Measurements from ENCODE around the gene PDCD1. TPM values are rescaled to one million over a fixed set of nuclear protein-coding genes. Genes with fewer than 3 reads are reported as not detected.

PDCD1 gene
- total RNA-seq, 1 donor from 2014 or later, result not detected

GRCh38 chr2:241871538-241872312 is 13.0 kb upstream of the PDCD1 start:
- no peak for FAIRE-seq
- no peaks in the 10 kb centered on the region for H3K36me3 ChIP-seq (ENCODE audit: control insufficient read depth, insufficient read depth, low read length)
- DNase-seq (ENCODE audit: low read depth), result no peak
- no peak overlapping the region for H3K4me3 ChIP-seq (ENCODE audit: low read depth, low read length)
- H3K27me3 ChIP-seq (ENCODE audit: control insufficient read depth, insufficient read depth, low read length), result no peaks in the 10 kb centered on the region
- TF ChIP-seq CTCF (IDR thresholded peaks at IDR 0.05; ENCODE audit: insufficient read depth, low read length, severe bottlenecking), result no peak

GRCh38 chr2:241870611-241871537 is 12.2 kb upstream of the PDCD1 start:
- FAIRE-seq, result no peak

GRCh38 chr2:241870081-241870541 is 11.4 kb upstream of the PDCD1 start:
- no peak for TF ChIP-seq CTCF (IDR thresholded peaks at IDR 0.05; ENCODE audit: insufficient read depth, low read length, severe bottlenecking)
- Histone ChIP-seq H3K27me3 (ENCODE audit: control insufficient read depth, insufficient read depth, low read length) (peaks cover 10% of the 10 kb centered on the region), H3K36me3 (ENCODE audit: control insufficient read depth, insufficient read depth, low read length) (no peaks in the 10 kb centered on the region), H3K4me3 (ENCODE audit: low read depth, low read length) (no peak overlapping the region)
- DNase-seq (ENCODE audit: low read depth) (no peak), FAIRE-seq (no peak)

More at GRCh38 chr2:241870611-241871537, 12.2 kb upstream of the PDCD1 start:
- peaks cover 3% of the 10 kb centered on the region for H3K27me3 ChIP-seq (ENCODE audit: control insufficient read depth, insufficient read depth, low read length)
- H3K36me3 ChIP-seq (ENCODE audit: control insufficient read depth, insufficient read depth, low read length), result no peaks in the 10 kb centered on the region
- no peak for TF ChIP-seq CTCF (IDR thresholded peaks at IDR 0.05; ENCODE audit: insufficient read depth, low read length, severe bottlenecking)
- no peak for DNase-seq (ENCODE audit: low read depth)
- H3K4me3 ChIP-seq (ENCODE audit: low read depth, low read length), result no peak overlapping the region

GRCh38 chr2:241869087-241869961 is 10.6 kb upstream of the PDCD1 start, which contains the start of gene RTP5:
RTP5 (plus strand) TSS chr2:241869729; CDS start chr2:241869757, 28 bp downstream.
- Histone ChIP-seq H3K4me3 (ENCODE audit: low read depth, low read length) (no peak within 1 kb of the TSS), H3K27me3 (ENCODE audit: control insufficient read depth, insufficient read depth, low read length) (peaks cover 13% of the 10 kb centered on the region), H3K36me3 (ENCODE audit: control insufficient read depth, insufficient read depth, low read length) (no peaks in the 10 kb centered on the region)
- DNase-seq (ENCODE audit: low read depth) (no peak), FAIRE-seq (no peak)
- TF ChIP-seq CTCF (IDR thresholded peaks at IDR 0.05; ENCODE audit: insufficient read depth, low read length, severe bottlenecking), result no peak

GRCh38 chr2:241868661-241869081 is 10.0 kb upstream of the PDCD1 start:
- Histone ChIP-seq H3K27me3 (ENCODE audit: control insufficient read depth, insufficient read depth, low read length) (peaks cover 13% of the 10 kb centered on the region), H3K36me3 (ENCODE audit: control insufficient read depth, insufficient read depth, low read length) (no peaks in the 10 kb centered on the region), H3K4me3 (ENCODE audit: low read depth, low read length) (no peak overlapping the region)
- DNase-seq (ENCODE audit: low read depth), result no peak
- TF ChIP-seq CTCF (IDR thresholded peaks at IDR 0.05; ENCODE audit: insufficient read depth, low read length, severe bottlenecking), result no peak
- no peak for FAIRE-seq
